KMS-11 (cell line): ENCODE measurements around the gene HEXIM2.
"Not testable (repeated sequence)": the region's sequence is repeated elsewhere in the genome, so short reads cannot be mapped to it uniquely, and the experiment has no call there.

Experiments
- H2AFZ ChIP-seq: fragments of 200-600 bp; sonication (generic); 2 replicates; pipeline ENCODE4 v1.6.1; 2016; ENCODE audit warnings: antibody characterized with exemption, mixed run types, low read depth
- H3K27ac ChIP-seq: fragments of 200-600 bp; sonication (generic); 2 replicates; pipeline ENCODE4 v1.6.1; 2016; ENCODE audit warnings: mild to moderate bottlenecking, mixed run types
- H3K27me3 ChIP-seq: fragments of 200-600 bp; sonication (generic); 2 replicates; pipeline ENCODE4 v1.6.1; 2017; ENCODE audit warnings: mild to moderate bottlenecking, low read depth, mixed run types, moderate library complexity; ENCODE audit not compliant: insufficient read depth
- H3K36me3 ChIP-seq: fragments of 200-600 bp; sonication (generic); 2 replicates; pipeline ENCODE4 v1.6.1; 2017; ENCODE audit warnings: mild to moderate bottlenecking, mixed run types; ENCODE audit not compliant: insufficient read depth
- H3K4me1 ChIP-seq: fragments of 200-600 bp; sonication (generic); 2 replicates; pipeline ENCODE4 v1.6.1; 2016; ENCODE audit warnings: mild to moderate bottlenecking, low read depth, mixed run types; ENCODE audit not compliant: poor library complexity, severe bottlenecking
- H3K4me2 ChIP-seq: fragments of 200-600 bp; sonication (generic); 2 replicates; pipeline ENCODE4 v1.7.0; 2016; ENCODE audit warnings: mild to moderate bottlenecking, mixed run types
- H3K4me3 ChIP-seq: fragments of 200-600 bp; sonication (generic); IDR thresholded peaks from 2 replicates; pipeline ENCODE4 v1.6.1; 2017; ENCODE audit warnings: low read depth, low read length, mixed read lengths; ENCODE audit not compliant: insufficient read depth
- H3K79me2 ChIP-seq: fragments of 200-600 bp; sonication (generic); 2 replicates; pipeline ENCODE4 v1.6.1; 2016; ENCODE audit warnings: low read depth, mixed run types; ENCODE audit not compliant: insufficient read depth
- H3K9ac ChIP-seq: fragments of 200-600 bp; sonication (generic); 2 replicates; pipeline ENCODE4 v1.6.1; 2016; ENCODE audit warnings: mild to moderate bottlenecking, mixed run types
- H4K20me1 ChIP-seq: fragments of 200-600 bp; sonication (generic); 2 replicates; pipeline ENCODE4 v1.6.1; 2016; ENCODE audit warnings: mild to moderate bottlenecking, mixed run types; ENCODE audit not compliant: insufficient read depth
- TF ChIP-seq, protein P1 (sequence below): fragments of 200-600 bp; sonication (generic); conservative IDR thresholded peaks from 2 replicates; pipeline ENCODE4 v1.6.1; 2017; ENCODE audit warnings: low read depth, mild to moderate bottlenecking, antibody characterized with exemption, low read length, moderate library complexity, mixed read lengths

HEXIM2 gene

DNA sequence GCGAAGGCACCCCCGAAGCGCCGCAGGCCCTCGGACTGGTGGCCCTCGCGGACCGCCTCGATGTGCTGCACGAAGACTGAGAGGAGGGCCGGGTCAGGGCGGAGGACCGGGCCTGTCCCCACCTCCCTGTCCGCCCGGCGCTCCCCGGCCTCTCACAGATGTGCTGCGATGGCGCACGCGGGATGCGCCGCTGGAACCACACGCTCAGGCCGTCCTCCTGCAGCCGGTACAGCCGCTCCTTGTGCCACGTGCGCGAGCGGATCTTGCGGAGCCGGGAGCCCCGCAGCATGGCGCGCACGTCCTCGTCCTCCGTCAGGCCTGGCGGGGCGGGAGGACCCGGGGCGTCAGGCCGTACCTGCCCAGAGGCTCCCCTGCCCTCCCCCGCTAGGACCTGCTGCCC, 40.6 kb upstream of the HEXIM2 start:
- no peaks in the 10 kb centered on the region for H3K4me1 ChIP-seq
- H3K9ac ChIP-seq, result no peak overlapping the region
- no peak overlapping the region for H3K27ac ChIP-seq
- H3K4me2 ChIP-seq, result no peak overlapping the region
- H3K4me3 ChIP-seq, result no peak overlapping the region
- H4K20me1 ChIP-seq, result no peaks in the 10 kb centered on the region
- TF ChIP-seq, protein P1, sequence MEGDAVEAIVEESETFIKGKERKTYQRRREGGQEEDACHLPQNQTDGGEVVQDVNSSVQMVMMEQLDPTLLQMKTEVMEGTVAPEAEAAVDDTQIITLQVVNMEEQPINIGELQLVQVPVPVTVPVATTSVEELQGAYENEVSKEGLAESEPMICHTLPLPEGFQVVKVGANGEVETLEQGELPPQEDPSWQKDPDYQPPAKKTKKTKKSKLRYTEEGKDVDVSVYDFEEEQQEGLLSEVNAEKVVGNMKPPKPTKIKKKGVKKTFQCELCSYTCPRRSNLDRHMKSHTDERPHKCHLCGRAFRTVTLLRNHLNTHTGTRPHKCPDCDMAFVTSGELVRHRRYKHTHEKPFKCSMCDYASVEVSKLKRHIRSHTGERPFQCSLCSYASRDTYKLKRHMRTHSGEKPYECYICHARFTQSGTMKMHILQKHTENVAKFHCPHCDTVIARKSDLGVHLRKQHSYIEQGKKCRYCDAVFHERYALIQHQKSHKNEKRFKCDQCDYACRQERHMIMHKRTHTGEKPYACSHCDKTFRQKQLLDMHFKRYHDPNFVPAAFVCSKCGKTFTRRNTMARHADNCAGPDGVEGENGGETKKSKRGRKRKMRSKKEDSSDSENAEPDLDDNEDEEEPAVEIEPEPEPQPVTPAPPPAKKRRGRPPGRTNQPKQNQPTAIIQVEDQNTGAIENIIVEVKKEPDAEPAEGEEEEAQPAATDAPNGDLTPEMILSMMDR, result no peak
- H3K79me2 ChIP-seq, result no peaks in the 10 kb centered on the region
- no peaks in the 10 kb centered on the region for H3K27me3 ChIP-seq
- H3K36me3 ChIP-seq, result no peaks in the 10 kb centered on the region
- no peak overlapping the region for H2AFZ ChIP-seq

- Histone ChIP-seq H4K20me1 (no peaks in the 10 kb centered on the region), H2AFZ (no peak overlapping the region), H3K4me2 (no peak overlapping the region), H3K36me3 (no peaks in the 10 kb centered on the region), H3K4me3 (no peak overlapping the region), H3K79me2 (no peaks in the 10 kb centered on the region), H3K9ac (no peak overlapping the region), H3K27ac (no peak overlapping the region), H3K27me3 (no peaks in the 10 kb centered on the region), H3K4me1 (no peaks in the 10 kb centered on the region)
- TF ChIP-seq, protein P1, result no peak
These were observed 38.5 kb upstream of the HEXIM2 start for GRCh38 chr17:45123076-45123770.

DNA sequence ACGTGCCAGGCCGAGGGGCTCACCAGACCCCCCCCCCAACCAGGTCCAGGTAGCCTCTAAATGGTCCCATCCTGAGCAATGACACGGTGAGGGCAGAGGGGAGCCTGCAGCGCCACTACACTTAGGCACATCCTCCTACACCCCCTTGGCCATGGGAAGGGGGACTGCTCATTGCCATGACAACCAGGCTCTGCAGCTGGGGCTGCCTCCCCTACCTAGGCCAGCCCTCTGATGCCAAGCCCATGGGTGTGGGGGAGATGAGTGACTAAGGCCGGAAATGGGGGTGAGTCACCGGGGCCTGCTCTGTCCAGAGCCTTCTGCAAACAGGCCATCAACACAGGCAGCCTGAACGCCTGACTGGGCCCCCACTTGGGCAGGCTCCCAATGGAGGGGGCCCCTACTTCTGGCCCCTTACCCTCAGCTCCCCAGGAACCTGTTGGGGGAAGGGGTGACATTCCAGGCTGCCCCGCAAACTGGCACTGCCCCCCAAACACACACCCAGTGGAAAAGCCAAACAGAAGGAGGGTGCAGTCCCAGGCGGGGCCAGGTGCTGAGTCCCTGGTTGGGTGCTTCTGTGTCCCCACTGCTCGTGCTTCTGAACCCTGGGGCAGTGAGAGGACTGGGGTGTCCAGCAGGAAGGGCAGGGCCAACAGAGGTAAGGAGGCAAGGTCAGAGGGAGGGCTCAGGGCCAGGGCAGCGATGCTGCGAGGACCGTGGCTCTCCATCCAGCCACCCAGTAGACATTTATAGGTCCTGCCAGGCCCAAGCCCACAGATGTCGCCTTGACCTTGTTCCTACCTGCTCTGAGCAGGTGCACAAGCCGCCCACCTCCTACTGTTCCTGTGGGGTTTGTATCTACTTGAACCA, 37.5 kb upstream of the HEXIM2 start:
- Histone ChIP-seq H3K79me2 (no peaks in the 10 kb centered on the region), H2AFZ (no peak overlapping the region), H3K9ac (no peak overlapping the region), H3K4me1 (no peaks in the 10 kb centered on the region), H3K4me3 (no peak overlapping the region), H3K4me2 (no peak overlapping the region), H3K27me3 (no peaks in the 10 kb centered on the region), H3K27ac (no peak overlapping the region), H3K36me3 (no peaks in the 10 kb centered on the region), H4K20me1 (no peaks in the 10 kb centered on the region)
- TF ChIP-seq, protein P1, result no peak

DNA sequence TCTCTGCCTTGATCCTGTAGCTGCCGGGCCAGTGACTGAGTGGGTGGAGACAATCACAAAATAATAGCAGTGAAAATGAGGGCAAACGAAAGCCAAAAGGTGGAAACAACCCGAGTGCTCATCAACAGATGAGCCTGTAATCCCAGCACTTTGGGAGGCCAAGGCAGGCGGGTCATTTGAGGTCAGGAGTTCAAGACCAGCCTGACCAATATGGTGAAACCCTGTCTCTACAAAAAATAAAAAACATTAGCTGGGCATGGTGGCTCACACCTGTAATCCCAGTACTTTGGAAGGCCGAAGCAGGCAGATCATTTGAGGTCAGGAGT, 36.9 kb upstream of the HEXIM2 start:
- not testable (repeated sequence) for H4K20me1 ChIP-seq, H3K27ac ChIP-seq, H3K27me3 ChIP-seq, H3K79me2 ChIP-seq, H3K36me3 ChIP-seq, H3K4me1 ChIP-seq, H3K4me3 ChIP-seq, H3K9ac ChIP-seq, H3K4me2 ChIP-seq, H2AFZ ChIP-seq

- H3K4me1 ChIP-seq, result no peaks in the 10 kb centered on the region
- no peak overlapping the region for H3K27ac ChIP-seq
- H4K20me1 ChIP-seq, result no peaks in the 10 kb centered on the region
- H3K27me3 ChIP-seq, result no peaks in the 10 kb centered on the region
- H2AFZ ChIP-seq, result no peak overlapping the region
- no peak overlapping the region for H3K4me3 ChIP-seq
- no peaks in the 10 kb centered on the region for H3K36me3 ChIP-seq
- no peaks in the 10 kb centered on the region for H3K79me2 ChIP-seq
- H3K4me2 ChIP-seq, result no peak overlapping the region
- H3K9ac ChIP-seq, result no peak overlapping the region
- TF ChIP-seq, protein P1, result no peak
These were observed 36.2 kb upstream of the HEXIM2 start for GRCh38 chr17:45125509-45125908.
